DOHH2 (cell line): ENCODE results near the gene ABI3BP.

Experiments used
- H3F3A ChIP-seq: fragments of 200-600 bp; sonication (generic), shearing (Covaris generic); 2 replicates; pipeline ENCODE4 v1.6.0; 2016; ENCODE audit warnings: antibody characterized with exemption, mild to moderate bottlenecking; ENCODE audit not compliant: control insufficient read depth, insufficient read depth
- H3K27ac ChIP-seq: fragments of 200-600 bp; sonication (generic); 2 replicates; pipeline ENCODE4 v1.5.1; 2014; ENCODE audit warnings: low read depth, mild to moderate bottlenecking, low read length, moderate library complexity
- H3K27me3 ChIP-seq: fragments of 200-600 bp; sonication (generic); 2 replicates; pipeline ENCODE4 v1.6.1; 2014; ENCODE audit warnings: mild to moderate bottlenecking, low read length, mixed read lengths; ENCODE audit not compliant: control insufficient read depth
- H3K36me3 ChIP-seq: fragments of 200-600 bp; sonication (generic); 2 replicates; pipeline ENCODE4 v1.6.1; 2014; ENCODE audit warnings: mild to moderate bottlenecking, low read length, moderate library complexity, mixed read lengths; ENCODE audit not compliant: control insufficient read depth
- H3K4me1 ChIP-seq: fragments of 200-600 bp; sonication (generic); 2 replicates; pipeline ENCODE4 v1.6.1; 2014; ENCODE audit warnings: mild to moderate bottlenecking, low read length, mixed read lengths; ENCODE audit not compliant: control insufficient read depth
- H3K4me2 ChIP-seq: fragments of 200-600 bp; sonication (generic); 2 replicates; pipeline ENCODE4 v1.6.0; 2014; ENCODE audit warnings: mild to moderate bottlenecking, low read length, moderate library complexity
- H3K4me3 ChIP-seq: fragments of 200-600 bp; sonication (generic); 2 replicates; pipeline ENCODE4 v1.5.1; 2014; ENCODE audit warnings: mild to moderate bottlenecking, low read length, mixed read lengths
- H3K79me2 ChIP-seq: fragments of 200-600 bp; sonication (generic); 2 replicates; pipeline ENCODE4 v1.6.1; 2014; ENCODE audit warnings: mild to moderate bottlenecking, low read length, mixed read lengths; ENCODE audit not compliant: control insufficient read depth
- H3K9me2 ChIP-seq: fragments of 200-600 bp; sonication (generic); replicated peaks from 2 replicates; pipeline ENCODE4 v1.6.1; 2014; ENCODE audit warnings: mild to moderate bottlenecking, low read length, mixed read lengths; ENCODE audit not compliant: control insufficient read depth
- H3K9me3 ChIP-seq: fragments of 200-600 bp; sonication (generic); 2 replicates; pipeline ENCODE4 v1.6.1; 2014; ENCODE audit warnings: antibody characterized with exemption, low read length, mixed read lengths; ENCODE audit not compliant: control insufficient read depth, insufficient read depth
- H4K20me1 ChIP-seq: fragments of 200-600 bp; sonication (generic); 2 replicates; pipeline ENCODE4 v1.6.0; 2014; ENCODE audit warnings: low read depth, mild to moderate bottlenecking, antibody characterized with exemption, low read length, moderate library complexity; ENCODE audit not compliant: control insufficient read depth, insufficient read depth
- EZH2phosphoT487 ChIP-seq: fragments of 200-600 bp; sonication (generic); IDR thresholded peaks from 2 replicates; pipeline ENCODE4 v1.6.1; 2017; ENCODE audit warnings: borderline replicate concordance, mild to moderate bottlenecking, antibody characterized with exemption, low read length, moderate library complexity, mixed read lengths
- TF ChIP-seq, protein P1 (sequence below): fragments of 200-600 bp; sonication (generic); IDR thresholded peaks from one replicate; pipeline ENCODE4 v1.5.1; 2014; ENCODE audit warnings: antibody characterized with exemption, mild to moderate bottlenecking, low read depth, low read length; ENCODE audit not compliant: poor library complexity, severe bottlenecking

Gene ABI3BP

DNA sequence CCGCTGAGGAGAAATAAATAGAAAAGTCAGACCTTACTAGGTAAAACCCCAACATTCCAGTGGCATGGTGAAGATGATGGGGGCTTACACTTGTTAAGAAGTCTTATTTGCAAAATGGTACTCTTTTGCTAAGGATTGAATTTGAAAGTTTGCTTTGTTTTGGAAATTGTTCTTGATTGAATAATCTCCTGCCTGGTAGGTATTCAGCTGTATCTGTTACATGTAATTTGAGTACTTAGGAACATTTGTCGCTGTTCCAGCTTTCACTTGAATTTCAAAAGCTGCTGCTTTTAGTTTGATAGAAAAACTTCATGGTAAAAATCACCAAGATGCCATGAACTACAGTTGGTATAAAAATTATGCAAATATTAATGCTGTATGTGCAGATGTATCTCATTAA, 239.4 kb downstream of the ABI3BP start:
- H3F3A ChIP-seq: no peaks in the 10 kb centered on the region

DNA sequence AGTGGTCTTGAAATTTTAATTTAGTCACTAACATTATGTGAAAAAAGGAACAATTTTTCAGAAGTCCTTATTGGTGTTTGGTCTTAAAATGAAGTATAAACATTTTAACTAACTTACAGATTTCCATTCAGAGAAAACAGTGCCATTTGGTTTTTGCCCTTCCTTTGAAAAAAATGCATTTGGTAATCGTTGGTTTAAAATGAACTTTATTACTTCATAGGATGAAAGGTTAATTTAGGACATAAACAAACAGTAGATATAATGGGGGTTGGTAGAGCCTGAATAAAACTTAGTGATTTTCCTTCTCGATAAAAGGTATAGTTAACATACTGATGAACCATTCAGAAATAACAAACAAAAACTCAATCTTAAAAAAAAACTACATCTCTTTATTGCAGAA, 244.3 kb downstream of the ABI3BP start:
- Histone ChIP-seq H3K79me2 (no peaks in the 10 kb centered on the region), H3K9me2 (no peaks in the 10 kb centered on the region), H3K4me2 (no peak overlapping the region), H4K20me1 (no peaks in the 10 kb centered on the region), H3K4me3 (no peak overlapping the region), H3K9me3 (no peaks in the 10 kb centered on the region), H3K27ac (no peak overlapping the region), H3K36me3 (peaks cover 71% of the 10 kb centered on the region), H3K4me1 (no peaks in the 10 kb centered on the region), H3F3A (no peaks in the 10 kb centered on the region), H3K27me3 (no peaks in the 10 kb centered on the region)
- TF ChIP-seq EZH2phosphoT487: no peak
- TF ChIP-seq, protein P1, sequence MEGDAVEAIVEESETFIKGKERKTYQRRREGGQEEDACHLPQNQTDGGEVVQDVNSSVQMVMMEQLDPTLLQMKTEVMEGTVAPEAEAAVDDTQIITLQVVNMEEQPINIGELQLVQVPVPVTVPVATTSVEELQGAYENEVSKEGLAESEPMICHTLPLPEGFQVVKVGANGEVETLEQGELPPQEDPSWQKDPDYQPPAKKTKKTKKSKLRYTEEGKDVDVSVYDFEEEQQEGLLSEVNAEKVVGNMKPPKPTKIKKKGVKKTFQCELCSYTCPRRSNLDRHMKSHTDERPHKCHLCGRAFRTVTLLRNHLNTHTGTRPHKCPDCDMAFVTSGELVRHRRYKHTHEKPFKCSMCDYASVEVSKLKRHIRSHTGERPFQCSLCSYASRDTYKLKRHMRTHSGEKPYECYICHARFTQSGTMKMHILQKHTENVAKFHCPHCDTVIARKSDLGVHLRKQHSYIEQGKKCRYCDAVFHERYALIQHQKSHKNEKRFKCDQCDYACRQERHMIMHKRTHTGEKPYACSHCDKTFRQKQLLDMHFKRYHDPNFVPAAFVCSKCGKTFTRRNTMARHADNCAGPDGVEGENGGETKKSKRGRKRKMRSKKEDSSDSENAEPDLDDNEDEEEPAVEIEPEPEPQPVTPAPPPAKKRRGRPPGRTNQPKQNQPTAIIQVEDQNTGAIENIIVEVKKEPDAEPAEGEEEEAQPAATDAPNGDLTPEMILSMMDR: no peak

More for the DNA sequence above, 239.4 kb downstream of the ABI3BP start:
- H3K27me3 ChIP-seq: no peaks in the 10 kb centered on the region
- no peak overlapping the region for H3K27ac ChIP-seq
- no peaks in the 10 kb centered on the region for H3K9me2 ChIP-seq
- H3K4me3 ChIP-seq: no peak overlapping the region
- peaks cover 26% of the 10 kb centered on the region for H3K36me3 ChIP-seq
- H4K20me1 ChIP-seq: no peaks in the 10 kb centered on the region
- no peaks in the 10 kb centered on the region for H3K79me2 ChIP-seq
- H3K9me3 ChIP-seq: no peaks in the 10 kb centered on the region
- H3K4me2 ChIP-seq: no peak overlapping the region
- H3K4me1 ChIP-seq: no peaks in the 10 kb centered on the region
- TF ChIP-seq EZH2phosphoT487: no peak
- TF ChIP-seq, protein P1: no peak

DNA sequence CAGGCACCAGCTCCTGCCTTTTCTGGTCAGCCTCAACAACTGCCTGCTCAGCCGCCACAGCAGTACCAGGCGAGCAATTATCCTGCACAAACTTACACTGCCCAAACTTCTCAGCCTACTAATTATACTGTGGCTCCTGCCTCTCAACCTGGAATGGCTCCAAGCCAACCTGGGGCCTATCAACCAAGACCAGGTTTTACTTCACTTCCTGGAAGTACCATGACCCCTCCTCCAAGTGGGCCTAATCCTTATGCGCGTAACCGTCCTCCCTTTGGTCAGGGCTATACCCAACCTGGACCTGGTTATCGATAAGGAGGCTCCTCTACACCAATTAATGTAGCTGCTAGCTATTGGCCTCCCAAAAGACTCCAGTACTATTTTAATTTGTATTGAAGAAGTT, 245.0 kb downstream of the ABI3BP start:
- no peaks in the 10 kb centered on the region for H3K27me3 ChIP-seq
- H3K4me1 ChIP-seq: no peaks in the 10 kb centered on the region
- no peaks in the 10 kb centered on the region for H3K9me3 ChIP-seq
- TF ChIP-seq EZH2phosphoT487: no peak
- TF ChIP-seq, protein P1: no peak
- H3K27ac ChIP-seq: no peak overlapping the region
- H3K36me3 ChIP-seq: peaks cover 73% of the 10 kb centered on the region
- no peaks in the 10 kb centered on the region for H3K9me2 ChIP-seq
- H3K79me2 ChIP-seq: no peaks in the 10 kb centered on the region
- H3F3A ChIP-seq: no peaks in the 10 kb centered on the region
- no peak overlapping the region for H3K4me2 ChIP-seq
- no peak overlapping the region for H3K4me3 ChIP-seq
- H4K20me1 ChIP-seq: no peaks in the 10 kb centered on the region

DNA sequence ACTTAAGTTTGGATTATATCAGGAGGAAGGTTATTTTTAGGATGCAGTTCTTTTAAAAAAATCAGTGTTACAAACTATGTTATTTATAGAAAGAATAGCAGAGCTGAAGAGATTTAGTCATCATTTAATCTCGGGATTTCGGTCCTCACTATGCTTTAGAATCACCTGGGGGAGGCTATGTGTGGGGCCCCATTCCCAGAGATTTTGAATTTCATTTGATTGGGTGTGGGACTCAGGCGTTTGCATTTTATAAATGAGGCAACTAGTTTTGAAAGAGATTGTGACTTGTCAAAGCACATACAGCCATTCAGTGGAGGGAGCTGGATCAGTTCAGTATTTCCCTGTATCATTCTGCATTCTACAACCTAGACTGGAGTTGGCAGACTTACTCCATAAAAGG, 247.1 kb downstream of the ABI3BP start:
- Histone ChIP-seq H3K27ac (no peak overlapping the region), H3K36me3 (peaks cover 76% of the 10 kb centered on the region), H3K4me1 (no peaks in the 10 kb centered on the region), H3K27me3 (no peaks in the 10 kb centered on the region), H3K4me2 (no peak overlapping the region), H3K9me2 (no peaks in the 10 kb centered on the region), H3K79me2 (no peaks in the 10 kb centered on the region), H3K9me3 (no peaks in the 10 kb centered on the region), H3F3A (no peaks in the 10 kb centered on the region), H3K4me3 (no peak overlapping the region), H4K20me1 (no peaks in the 10 kb centered on the region)
- TF ChIP-seq EZH2phosphoT487: no peak
- TF ChIP-seq, protein P1: no peak
